DMS53 treated with DMSO at 0.1 percent for 48 hours (cell line): ENCODE results near the gene POU1F1.
"Not testable (repeated sequence)": the region's sequence is repeated elsewhere in the genome, so short reads cannot be mapped to it uniquely, and the experiment has no call there.

ENCODE experiments used
- DNase-seq: peaks from one replicate; lab custom pipeline; 2025; ENCODE audit not compliant: unreplicated experiment; lab: John Stamatoyannopoulos, UW

The POU1F1 gene

GRCh38 chr3:87276484-87276883 is at the start of gene POU1F1:
Gene POU1F1 (minus strand): TSS chr3:87276584. CDS start chr3:87276462, 122 bp downstream.
- no peak for DNase-seq

- DNase-seq, result no peak
These were observed 48.2 kb upstream of the POU1F1 start for GRCh38 chr3:87324609-87325008.

GRCh38 chr3:87320756-87321626 is 44.6 kb upstream of the POU1F1 start:
- no peak for DNase-seq

GRCh38 chr3:87318617-87319021 is 42.2 kb upstream of the POU1F1 start:
- DNase-seq, result no peak

- no peak for DNase-seq
These were observed 41.4 kb upstream of the POU1F1 start for GRCh38 chr3:87317779-87318178.

- no peak for DNase-seq
These were observed 37.3 kb upstream of the POU1F1 start for GRCh38 chr3:87313641-87314040.

GRCh38 chr3:87311309-87311708 is 34.9 kb upstream of the POU1F1 start:
- DNase-seq, result no peak

- DNase-seq, result no peak
These were observed 33.2 kb upstream of the POU1F1 start for GRCh38 chr3:87309601-87310000.

GRCh38 chr3:87307805-87308204 is 31.4 kb upstream of the POU1F1 start:
- no peak for DNase-seq

GRCh38 chr3:87305517-87305916 is 29.1 kb upstream of the POU1F1 start:
- DNase-seq, result no peak

GRCh38 chr3:87305031-87305430 is 28.6 kb upstream of the POU1F1 start:
- not testable (repeated sequence) for DNase-seq

GRCh38 chr3:87298111-87298718 is 21.8 kb upstream of the POU1F1 start:
- peak; percentile 33 for DNase-seq

GRCh38 chr3:87288446-87288845 is 12.1 kb upstream of the POU1F1 start:
- DNase-seq, result no peak

GRCh38 chr3:87287011-87287410 is 10.6 kb upstream of the POU1F1 start:
- DNase-seq, result no peak

- DNase-seq, result no peak
These were observed 3.6 kb downstream of the POU1F1 start for GRCh38 chr3:87272718-87273341.

GRCh38 chr3:87270908-87271700 is 5.3 kb downstream of the POU1F1 start:
- DNase-seq, result no peak

- DNase-seq, result no peak
These were observed 6.7 kb downstream of the POU1F1 start for GRCh38 chr3:87269723-87270122.

GRCh38 chr3:87268646-87269211 is 7.7 kb downstream of the POU1F1 start:
- no peak for DNase-seq

GRCh38 chr3:87267953-87268645 is 8.3 kb downstream of the POU1F1 start:
- DNase-seq, result no peak

GRCh38 chr3:87261925-87262324 is 14.5 kb downstream of the POU1F1 start:
- no peak for DNase-seq
